SU-DHL-6 (cell line): ENCODE results near the gene PRKCE.

Experiments
- CTCF ChIP-seq: fragments of 200-600 bp; sonication (generic); IDR thresholded peaks from one replicate; pipeline ENCODE4 v1.5.1; 2017; ENCODE audit warnings: antibody characterized with exemption, mild to moderate bottlenecking, low read length, moderate library complexity; ENCODE audit not compliant: insufficient read depth, poor library complexity, severe bottlenecking
- EZH2phosphoT487 ChIP-seq: fragments of 200-600 bp; sonication (generic), shearing (Covaris generic); conservative IDR thresholded peaks from 2 replicates; pipeline ENCODE4 v1.6.1; 2018; ENCODE audit warnings: mild to moderate bottlenecking, antibody characterized with exemption, low read length, moderate library complexity, mixed read lengths

DNA sequence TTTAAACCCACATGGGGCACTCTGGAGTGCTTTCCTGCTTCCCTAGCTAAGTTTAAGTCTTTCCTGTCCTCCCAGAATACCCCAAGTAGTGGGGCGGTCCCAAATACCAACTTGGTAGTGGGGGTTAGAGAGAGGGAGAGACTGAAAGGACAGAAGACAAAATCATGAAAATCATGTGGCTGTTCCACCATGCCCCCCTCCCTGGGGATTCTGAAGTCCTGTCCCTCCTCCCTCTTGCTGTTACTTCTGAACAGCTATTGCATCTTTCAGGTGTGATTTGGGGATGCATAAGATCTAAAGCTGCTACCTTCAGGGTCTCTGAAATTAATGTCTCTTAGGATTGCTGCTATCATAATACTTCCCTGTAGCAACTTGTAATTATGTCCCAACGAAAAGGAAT lies 378.9 kb downstream of the PRKCE start:
- TF ChIP-seq CTCF (no peak), EZH2phosphoT487 (no peak)
